ENCODE data around the gene HRH4. TPM values are rescaled to one million over a fixed set of nuclear protein-coding genes. Genes with fewer than 3 reads are reported as not detected.

HRH4 gene, protein sequence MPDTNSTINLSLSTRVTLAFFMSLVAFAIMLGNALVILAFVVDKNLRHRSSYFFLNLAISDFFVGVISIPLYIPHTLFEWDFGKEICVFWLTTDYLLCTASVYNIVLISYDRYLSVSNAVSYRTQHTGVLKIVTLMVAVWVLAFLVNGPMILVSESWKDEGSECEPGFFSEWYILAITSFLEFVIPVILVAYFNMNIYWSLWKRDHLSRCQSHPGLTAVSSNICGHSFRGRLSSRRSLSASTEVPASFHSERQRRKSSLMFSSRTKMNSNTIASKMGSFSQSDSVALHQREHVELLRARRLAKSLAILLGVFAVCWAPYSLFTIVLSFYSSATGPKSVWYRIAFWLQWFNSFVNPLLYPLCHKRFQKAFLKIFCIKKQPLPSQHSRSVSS
- not detected in 2 replicates for total RNA-seq (2014; rRNA removed; shearing (Covaris generic))
- not detected in 2 replicates for total RNA-seq (2022)
- not detected for Bru-seq, nascent RNA
- percentile 7 among the genes with signal in this experiment for BruChase-seq, experiment 1, labeled RNA remaining after a 6-hour chase
- not detected for BruChase-seq, experiment 2, labeled RNA remaining after a 2-hour chase
- long read RNA-seq = 0 reads

DNA sequence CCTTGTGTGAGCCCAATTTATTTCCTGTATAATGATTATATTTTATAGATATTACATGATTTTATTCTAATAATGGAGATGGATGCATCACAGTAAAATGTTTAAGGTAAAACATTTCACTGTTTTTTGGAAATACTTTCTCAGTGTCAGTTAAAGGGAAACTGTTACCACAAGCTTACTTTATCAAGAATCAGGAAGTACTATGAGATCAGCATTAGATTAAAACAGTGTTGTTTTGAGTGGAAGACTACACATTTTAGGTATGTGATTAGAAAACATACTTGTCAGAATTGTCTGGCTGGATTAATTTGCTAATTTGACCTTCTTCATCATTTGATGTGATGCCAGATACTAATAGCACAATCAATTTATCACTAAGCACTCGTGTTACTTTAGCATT, at the start of gene HRH4:
Gene HRH4 (plus strand): TSS at position 250 of the 400 bp plus-strand sequence. CDS start 92 bp downstream, at position 342.
- no peaks in the 10 kb centered on the region for H3K4me1 ChIP-seq (ENCODE audit: insufficient read depth, low read length, poor library complexity, severe bottlenecking)
- no peak within 1 kb of the TSS for H3K4me2 ChIP-seq (ENCODE audit: low read length)
- no peak within 1 kb of the TSS for H3K4me3 ChIP-seq (ENCODE audit: low read depth, low read length, poor library complexity, severe bottlenecking)
- H3K36me3 ChIP-seq (ENCODE audit: insufficient read depth, low read length) = no peaks in the 10 kb centered on the region
- H4K20me1 ChIP-seq (ENCODE audit: insufficient read depth, low read length) = no peaks in the 10 kb centered on the region
- H3K27ac ChIP-seq (ENCODE audit: low read depth, low read length, poor library complexity, severe bottlenecking) = no peak within 1 kb of the TSS
- DNase-seq (ENCODE audit: low spot score) = no peak
- no peaks in the 10 kb centered on the region for H3K9me2 ChIP-seq (ENCODE audit: insufficient read depth, low read length)
- CTCF ChIA-PET (ENCODE audit: unreplicated experiment) = no interaction called here
- POLR2A ChIA-PET = no interaction called here
- intact Hi-C loops (cut with micrococcal nuclease; ENCODE audit: unreplicated experiment) = no loop called here
- no peak within 1 kb of the TSS for H2AFZ ChIP-seq (ENCODE audit: low read length)
- no peaks in the 10 kb centered on the region for H3K79me2 ChIP-seq (ENCODE audit: insufficient read depth, low read depth, low read length)
- TF ChIP-seq EZH2phosphoT487 (IDR thresholded peaks at IDR 0.05; ENCODE audit: borderline replicate concordance, low read depth, low read length) = no peak
- TF ChIP-seq CTCF (conservative IDR thresholded peaks at IDR 0.05; ENCODE audit: low read length) = no peak
- no TSS peak for BruUV-seq (replicated peaks)
- no peaks in the 10 kb centered on the region for H3K9me3 ChIP-seq (ENCODE audit: low read length)

DNA sequence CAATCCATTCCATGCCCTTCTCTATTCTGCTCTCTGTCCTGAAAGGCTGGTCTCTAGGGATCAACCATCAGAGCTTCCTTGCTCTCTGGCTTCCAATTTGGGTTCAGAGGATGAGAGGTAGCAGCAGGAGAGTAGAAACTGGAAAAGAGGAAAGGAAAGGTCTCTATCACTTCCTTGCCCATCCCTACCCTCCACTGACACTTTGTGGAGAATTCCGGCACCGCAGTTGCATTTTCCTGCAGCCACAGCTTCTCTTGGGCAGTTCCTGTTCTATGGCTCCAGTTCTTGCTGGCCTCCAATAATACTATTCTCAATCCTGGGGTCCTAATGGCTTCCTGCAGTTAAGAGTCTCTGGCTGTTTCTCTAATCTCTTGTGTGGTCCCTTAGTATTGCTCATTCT, 47.3 kb upstream of the HRH4 start:
- no peak overlapping the region for H2AFZ ChIP-seq (ENCODE audit: low read length)
- H3K79me2 ChIP-seq (ENCODE audit: insufficient read depth, low read depth, low read length) = no peaks in the 10 kb centered on the region
- H3K9me2 ChIP-seq (ENCODE audit: insufficient read depth, low read length) = no peaks in the 10 kb centered on the region
- H3K9me3 ChIP-seq (ENCODE audit: low read length) = no peaks in the 10 kb centered on the region
- H3K4me2 ChIP-seq (ENCODE audit: low read length) = no peak overlapping the region
- intact Hi-C loops (cut with micrococcal nuclease; ENCODE audit: unreplicated experiment) = no loop called here
- no peak overlapping the region for H3K27ac ChIP-seq (ENCODE audit: low read depth, low read length, poor library complexity, severe bottlenecking)
- DNase-seq (ENCODE audit: low spot score) = no peak
- H3K4me1 ChIP-seq (ENCODE audit: insufficient read depth, low read length, poor library complexity, severe bottlenecking) = no peaks in the 10 kb centered on the region
- H4K20me1 ChIP-seq (ENCODE audit: insufficient read depth, low read length) = no peaks in the 10 kb centered on the region
- no TSS peak for BruUV-seq (replicated peaks)
- no peak overlapping the region for H3K4me3 ChIP-seq (ENCODE audit: low read depth, low read length, poor library complexity, severe bottlenecking)
- POLR2A ChIA-PET = no interaction called here
- CTCF ChIA-PET (ENCODE audit: unreplicated experiment) = no interaction called here
- H3K36me3 ChIP-seq (ENCODE audit: insufficient read depth, low read length) = no peaks in the 10 kb centered on the region
- TF ChIP-seq EZH2phosphoT487 (IDR thresholded peaks at IDR 0.05; ENCODE audit: borderline replicate concordance, low read depth, low read length) = no peak
- TF ChIP-seq CTCF (conservative IDR thresholded peaks at IDR 0.05; ENCODE audit: low read length) = no peak

Data from OCI-LY7 (cell line).